GM18499 (cell line): ENCODE results near the gene ROGDI.
A peak's percentile ranks its signal among the peaks of the same experiment; 100 is the strongest.

Experiments
- ATAC-seq: cut with Tn5 transposase; IDR thresholded peaks from one replicate; pipeline ENCODE4 v1.9.1; 2021; ENCODE audit warnings: moderate number of reproducible peaks; ENCODE audit not compliant: insufficient read depth, unreplicated experiment

Gene ROGDI

GRCh38 chr16:4814542-4815173 lies 12.2 kb upstream of the ROGDI start:
- no peak for ATAC-seq

GRCh38 chr16:4814046-4814445 lies 11.6 kb upstream of the ROGDI start:
- no peak for ATAC-seq

- no peak for ATAC-seq
Observed at GRCh38 chr16:4813251-4814003, 11.0 kb upstream of the ROGDI start.

- ATAC-seq, result no peak
Observed at GRCh38 chr16:4811773-4812172, 9.3 kb upstream of the ROGDI start.

GRCh38 chr16:4811242-4811641 lies 8.8 kb upstream of the ROGDI start:
- ATAC-seq, result no peak

- ATAC-seq, result no peak
Observed at GRCh38 chr16:4806280-4806679, 3.8 kb upstream of the ROGDI start.

GRCh38 chr16:4805231-4805630 lies 2.8 kb upstream of the ROGDI start:
- ATAC-seq, result no peak

GRCh38 chr16:4803898-4804762 lies 1.7 kb upstream of the ROGDI start:
- no peak for ATAC-seq

- no peak for ATAC-seq
Observed at GRCh38 chr16:4803401-4803844, 990 bp upstream of the ROGDI start.

GRCh38 chr16:4802659-4803287 lies 340 bp upstream of the ROGDI start:
- peak; percentile 72 for ATAC-seq

- no peak for ATAC-seq
Observed at GRCh38 chr16:4801051-4801961, 1.1 kb downstream of the ROGDI start.

- no peak for ATAC-seq
Observed at GRCh38 chr16:4800290-4801041, 2.0 kb downstream of the ROGDI start.

GRCh38 chr16:4799171-4799855 lies 3.1 kb downstream of the ROGDI start:
- no peak for ATAC-seq

GRCh38 chr16:4798456-4798855 lies 4.0 kb downstream of the ROGDI start:
- ATAC-seq, result no peak

- no peak for ATAC-seq
Observed at GRCh38 chr16:4797805-4798252, 4.6 kb downstream of the ROGDI start.

GRCh38 chr16:4796982-4797804 lies 5.2 kb downstream of the ROGDI start:
- no peak for ATAC-seq

GRCh38 chr16:4795828-4796572 lies 6.4 kb downstream of the ROGDI start:
- no peak for ATAC-seq
